Kidney epithelial cell (primary cell): Measurements from ENCODE around the gene OCA2. TPM values are rescaled to one million over a fixed set of nuclear protein-coding genes. Genes with fewer than 3 reads are reported as not detected.

ENCODE experiments used
- DNase-seq: peaks from one replicate; pipeline ENCODE4 v3.0.0-alpha.2; 2010; ENCODE audit warnings: low read depth
- H3K27me3 ChIP-seq: 2 replicates; pipeline ENCODE4 v1.6.0; 2011; ENCODE audit warnings: low read length; ENCODE audit not compliant: control insufficient read depth, insufficient read depth
- H3K36me3 ChIP-seq: 2 replicates; pipeline ENCODE4 v1.5.1; 2011; ENCODE audit warnings: low read length; ENCODE audit not compliant: control insufficient read depth, insufficient read depth
- H3K4me3 ChIP-seq: 2 replicates; pipeline ENCODE4 v1.5.1; 2011; ENCODE audit warnings: low read depth, mild to moderate bottlenecking, control low read depth, low read length
- total RNA-seq: library from RNA; depleted of rRNA; stranded (reverse); fragments of >200 nt; gene quantifications from 2 replicates; pipeline ENCODE4 v1.2.3, GENCODE V29; 2015
- TF ChIP-seq, protein P1 (sequence below): IDR thresholded peaks from 2 replicates; pipeline ENCODE4 v1.5.1; 2011; ENCODE audit warnings: mild to moderate bottlenecking, moderate library complexity, low read length, control low read depth, inconsistent platforms; ENCODE audit not compliant: insufficient read depth, poor library complexity, severe bottlenecking

The OCA2 gene
- total RNA-seq, 1 donor from 2014 or later: 0.29 TPM

- Histone ChIP-seq H3K27me3 (no peaks in the 10 kb centered on the region), H3K4me3 (no peak overlapping the region), H3K36me3 (no peaks in the 10 kb centered on the region)
- no peak for DNase-seq
- TF ChIP-seq, protein P1, sequence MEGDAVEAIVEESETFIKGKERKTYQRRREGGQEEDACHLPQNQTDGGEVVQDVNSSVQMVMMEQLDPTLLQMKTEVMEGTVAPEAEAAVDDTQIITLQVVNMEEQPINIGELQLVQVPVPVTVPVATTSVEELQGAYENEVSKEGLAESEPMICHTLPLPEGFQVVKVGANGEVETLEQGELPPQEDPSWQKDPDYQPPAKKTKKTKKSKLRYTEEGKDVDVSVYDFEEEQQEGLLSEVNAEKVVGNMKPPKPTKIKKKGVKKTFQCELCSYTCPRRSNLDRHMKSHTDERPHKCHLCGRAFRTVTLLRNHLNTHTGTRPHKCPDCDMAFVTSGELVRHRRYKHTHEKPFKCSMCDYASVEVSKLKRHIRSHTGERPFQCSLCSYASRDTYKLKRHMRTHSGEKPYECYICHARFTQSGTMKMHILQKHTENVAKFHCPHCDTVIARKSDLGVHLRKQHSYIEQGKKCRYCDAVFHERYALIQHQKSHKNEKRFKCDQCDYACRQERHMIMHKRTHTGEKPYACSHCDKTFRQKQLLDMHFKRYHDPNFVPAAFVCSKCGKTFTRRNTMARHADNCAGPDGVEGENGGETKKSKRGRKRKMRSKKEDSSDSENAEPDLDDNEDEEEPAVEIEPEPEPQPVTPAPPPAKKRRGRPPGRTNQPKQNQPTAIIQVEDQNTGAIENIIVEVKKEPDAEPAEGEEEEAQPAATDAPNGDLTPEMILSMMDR: no peak
Measured at GRCh38 chr15:27813139-27813538, 286.0 kb downstream of the OCA2 start.

DNA sequence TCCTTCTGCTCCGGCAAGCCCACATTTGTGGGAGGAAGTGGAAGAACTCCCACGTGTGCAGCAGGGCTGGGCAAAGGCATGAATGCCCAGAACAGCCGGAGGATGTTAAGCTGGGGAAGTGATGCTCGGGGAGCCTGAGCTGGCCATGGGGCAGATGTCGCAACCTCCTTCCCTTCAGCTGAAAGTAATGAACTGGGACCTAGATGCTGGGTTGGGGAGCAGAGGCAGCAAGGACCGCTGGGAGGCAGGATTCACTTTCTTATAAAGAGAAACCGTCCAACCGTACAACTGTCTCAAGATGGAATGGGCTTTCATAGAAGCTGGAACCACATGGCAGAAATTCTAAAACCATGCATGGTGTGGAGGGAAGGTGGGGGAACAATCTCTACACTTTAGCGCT, 290.9 kb downstream of the OCA2 start:
- no peak overlapping the region for H3K4me3 ChIP-seq

GRCh38 chr15:27807335-27807734, 291.8 kb downstream of the OCA2 start:
- H3K4me3 ChIP-seq: no peak overlapping the region
- TF ChIP-seq, protein P1: no peak
- no peaks in the 10 kb centered on the region for H3K27me3 ChIP-seq
- DNase-seq: no peak
- no peaks in the 10 kb centered on the region for H3K36me3 ChIP-seq

More for the DNA sequence above, 290.9 kb downstream of the OCA2 start:
- DNase-seq: no peak
- TF ChIP-seq, protein P1: no peak
- Histone ChIP-seq H3K36me3 (no peaks in the 10 kb centered on the region), H3K27me3 (no peaks in the 10 kb centered on the region)

GRCh38 chr15:27806396-27806795, 292.7 kb downstream of the OCA2 start:
- TF ChIP-seq, protein P1: no peak
- no peak for DNase-seq
- no peaks in the 10 kb centered on the region for H3K36me3 ChIP-seq
- no peaks in the 10 kb centered on the region for H3K27me3 ChIP-seq
- H3K4me3 ChIP-seq: no peak overlapping the region

DNA sequence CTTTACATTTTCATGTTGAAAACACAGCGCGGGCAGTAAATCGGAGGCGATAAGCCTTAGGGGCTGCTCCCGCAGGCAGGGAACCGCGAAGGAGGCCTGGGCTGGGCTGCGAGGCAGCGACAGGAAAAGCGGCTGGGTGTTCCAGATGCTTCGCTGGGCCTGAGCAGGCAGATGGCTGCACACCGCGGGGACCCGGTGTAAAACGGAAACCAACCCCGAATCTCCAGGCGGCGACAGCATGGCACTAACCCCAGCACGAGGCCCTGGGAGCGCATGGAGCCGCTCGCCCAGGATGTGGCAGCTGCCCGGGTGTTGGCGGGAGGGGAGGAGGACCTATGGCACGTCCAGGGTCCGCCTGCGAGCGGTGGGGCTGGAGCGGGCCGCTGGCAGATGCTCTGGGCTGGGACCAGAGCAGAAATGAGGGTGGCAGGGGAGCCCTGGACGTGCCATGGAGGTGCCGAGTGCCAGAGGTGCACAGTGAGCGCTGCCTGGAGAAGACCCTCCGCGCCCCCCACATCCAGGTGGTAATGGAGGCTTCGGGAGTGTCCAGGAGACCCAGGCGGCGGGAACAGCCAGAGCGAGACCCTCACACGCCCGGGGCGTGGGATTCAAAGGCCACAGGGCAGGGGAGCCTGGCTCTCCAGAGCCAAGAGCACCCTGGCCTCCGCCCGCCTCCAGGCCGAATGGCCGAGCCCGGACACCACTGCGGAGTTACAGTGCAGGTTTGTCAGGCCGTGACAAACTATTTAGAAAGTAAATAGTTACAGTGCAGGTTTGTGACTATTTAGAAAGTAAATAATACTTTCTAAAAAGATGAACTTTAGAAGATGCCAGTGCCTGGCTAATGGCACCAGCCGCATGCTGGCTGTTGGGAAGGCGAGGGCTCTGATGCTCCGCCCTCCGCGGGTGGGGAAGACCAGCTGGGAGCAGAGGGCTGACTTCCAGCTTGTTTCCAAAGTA, 293.6 kb downstream of the OCA2 start:
- TF ChIP-seq, protein P1: no peak
- H3K36me3 ChIP-seq: no peaks in the 10 kb centered on the region
- H3K27me3 ChIP-seq: no peaks in the 10 kb centered on the region
- no peak overlapping the region for H3K4me3 ChIP-seq
- no peak for DNase-seq
